Measurements from ENCODE around the gene CASP3. TPM values are rescaled to one million over a fixed set of nuclear protein-coding genes. Genes with fewer than 3 reads are reported as not detected.
"Not testable (repeated sequence)": the region's sequence is repeated elsewhere in the genome, so short reads cannot be mapped to it uniquely, and the experiment has no call there.

Gene CASP3
- total RNA-seq, 1 donor from 2014 or later, result 60.5 TPM

DNA sequence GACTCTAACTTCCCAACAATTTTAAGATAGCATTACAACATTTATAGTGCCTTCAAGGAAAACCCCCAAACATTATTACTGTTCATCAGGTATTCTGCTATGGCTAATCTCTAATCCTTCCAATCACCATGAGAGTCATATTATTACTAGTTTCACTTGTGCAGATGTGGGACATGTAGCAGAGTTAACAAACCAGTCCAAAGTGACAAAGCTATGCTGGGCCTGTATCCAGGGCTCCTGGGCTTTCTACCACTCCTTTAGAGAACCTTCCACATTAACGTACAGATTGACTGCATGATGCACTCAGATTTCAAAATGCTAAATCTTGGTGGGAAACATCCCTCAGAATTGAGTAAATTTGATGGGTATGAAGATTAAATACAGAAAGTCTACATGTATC lies 16.4 kb downstream of the CASP3 start:
- no peak for DNase-seq

- DNase-seq, result no peak
Observed at GRCh38 chr4:184628103-184628502, 21.1 kb downstream of the CASP3 start.

DNA sequence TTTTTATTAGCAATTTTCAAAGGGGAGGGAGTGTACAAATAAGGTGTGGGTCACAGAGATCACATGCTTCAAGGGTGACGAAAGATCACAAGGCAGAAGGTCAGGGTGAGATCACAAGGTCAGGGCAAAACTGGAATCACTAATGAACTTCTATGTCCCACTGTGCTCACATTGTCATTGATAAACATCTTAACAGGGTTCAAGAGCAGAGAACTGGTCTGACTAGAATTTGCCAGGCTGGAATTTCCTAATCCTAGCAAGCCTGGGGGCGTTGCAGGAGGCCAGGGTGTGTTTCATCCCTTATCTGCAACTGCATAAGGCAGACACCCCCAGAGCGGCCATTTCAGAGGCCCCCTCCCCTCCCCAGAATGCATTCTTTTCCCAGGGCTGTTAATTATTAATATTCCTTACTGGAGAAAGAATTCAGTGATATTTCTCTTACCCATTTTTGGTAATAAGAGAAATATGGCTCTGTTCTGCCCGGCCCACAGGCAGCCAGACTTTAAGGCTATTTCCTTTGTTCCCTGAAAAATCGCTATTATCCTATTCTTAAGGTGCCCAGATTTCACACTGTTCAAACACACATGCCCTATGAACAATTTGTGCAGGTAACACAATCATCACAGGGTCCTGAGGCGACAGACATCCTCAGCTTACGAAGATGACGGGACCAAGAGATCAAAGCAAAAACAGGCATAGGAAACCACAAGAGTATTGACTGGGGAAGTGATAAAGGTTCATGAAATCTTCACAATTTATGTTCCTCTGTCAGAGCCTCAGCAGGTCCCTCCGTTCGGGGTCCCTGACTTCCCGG lies 23.3 kb downstream of the CASP3 start:
- not testable (repeated sequence) for DNase-seq

GRCh38 chr4:184624972-184625554 lies 24.2 kb downstream of the CASP3 start:
- no peak for DNase-seq

DNA sequence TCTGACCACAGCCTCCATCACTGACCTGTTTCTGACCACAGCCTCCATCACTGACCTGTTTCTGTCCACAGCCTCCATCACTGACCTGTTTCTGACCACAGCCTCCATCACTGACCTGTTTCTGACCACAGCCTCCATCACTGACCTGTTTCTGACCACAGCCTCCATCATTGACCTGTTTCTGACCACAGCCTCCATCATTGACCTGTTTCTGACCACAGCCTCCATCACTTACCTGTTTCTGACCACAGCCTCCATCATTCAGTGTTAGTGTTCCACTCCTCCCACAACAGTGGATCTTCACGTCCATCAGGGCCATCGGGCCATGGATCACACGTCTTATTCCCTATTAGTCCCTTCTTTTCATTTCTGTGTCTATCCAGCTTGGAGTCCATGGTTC lies 24.7 kb downstream of the CASP3 start:
- DNase-seq, result not testable (repeated sequence)

DNA sequence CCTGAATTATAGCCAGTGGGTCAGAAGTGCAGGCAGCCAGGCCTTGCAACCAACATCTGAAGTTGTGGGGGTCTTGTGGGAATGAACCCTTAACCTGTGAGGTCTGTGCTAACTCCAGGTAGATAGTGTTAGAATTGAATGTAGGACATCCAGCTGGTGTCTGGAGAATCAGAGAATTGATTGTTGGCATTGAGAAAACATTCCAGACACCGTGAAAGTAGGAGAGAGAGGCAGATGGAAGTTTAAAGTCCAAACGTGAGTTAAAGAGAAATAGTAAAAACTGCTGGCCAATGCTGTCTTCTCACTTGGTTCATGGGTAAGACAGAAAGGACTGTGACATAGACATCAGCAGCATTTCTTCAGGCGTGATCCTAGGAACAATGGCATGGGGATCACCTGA lies 27.7 kb downstream of the CASP3 start:
- DNase-seq, result no peak

GRCh38 chr4:184620212-184620867 lies 28.9 kb downstream of the CASP3 start:
- DNase-seq, result no peak

DNA sequence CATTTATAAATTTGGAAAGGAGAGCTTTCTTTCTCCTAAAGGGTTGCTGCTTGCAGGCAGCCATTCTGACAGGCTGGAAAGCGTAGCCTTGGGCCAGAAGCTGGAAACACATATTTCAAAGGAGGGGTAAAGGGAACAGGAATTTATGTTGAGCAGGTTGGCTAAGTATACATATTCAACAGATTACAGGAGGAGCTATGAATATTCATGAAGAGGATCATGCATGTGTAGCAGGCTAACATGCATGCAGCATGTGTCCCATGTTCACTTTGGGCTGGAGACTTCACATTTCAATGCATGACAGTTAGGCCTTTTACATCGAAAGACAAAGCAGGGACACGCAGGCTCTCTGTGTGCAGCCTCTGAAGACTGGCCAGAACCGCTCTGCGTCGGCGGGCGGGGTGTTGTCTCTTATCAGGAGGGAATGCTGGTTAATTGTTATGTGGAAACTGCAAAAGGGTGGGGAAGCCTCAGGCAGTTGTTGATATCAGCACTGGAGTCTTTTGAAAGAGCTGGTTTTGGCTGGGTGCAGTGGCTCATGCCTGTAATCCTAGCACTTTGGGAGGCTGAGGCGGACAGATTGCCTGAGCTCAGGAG lies 31.5 kb downstream of the CASP3 start:
- DNase-seq, result no peak

DNA sequence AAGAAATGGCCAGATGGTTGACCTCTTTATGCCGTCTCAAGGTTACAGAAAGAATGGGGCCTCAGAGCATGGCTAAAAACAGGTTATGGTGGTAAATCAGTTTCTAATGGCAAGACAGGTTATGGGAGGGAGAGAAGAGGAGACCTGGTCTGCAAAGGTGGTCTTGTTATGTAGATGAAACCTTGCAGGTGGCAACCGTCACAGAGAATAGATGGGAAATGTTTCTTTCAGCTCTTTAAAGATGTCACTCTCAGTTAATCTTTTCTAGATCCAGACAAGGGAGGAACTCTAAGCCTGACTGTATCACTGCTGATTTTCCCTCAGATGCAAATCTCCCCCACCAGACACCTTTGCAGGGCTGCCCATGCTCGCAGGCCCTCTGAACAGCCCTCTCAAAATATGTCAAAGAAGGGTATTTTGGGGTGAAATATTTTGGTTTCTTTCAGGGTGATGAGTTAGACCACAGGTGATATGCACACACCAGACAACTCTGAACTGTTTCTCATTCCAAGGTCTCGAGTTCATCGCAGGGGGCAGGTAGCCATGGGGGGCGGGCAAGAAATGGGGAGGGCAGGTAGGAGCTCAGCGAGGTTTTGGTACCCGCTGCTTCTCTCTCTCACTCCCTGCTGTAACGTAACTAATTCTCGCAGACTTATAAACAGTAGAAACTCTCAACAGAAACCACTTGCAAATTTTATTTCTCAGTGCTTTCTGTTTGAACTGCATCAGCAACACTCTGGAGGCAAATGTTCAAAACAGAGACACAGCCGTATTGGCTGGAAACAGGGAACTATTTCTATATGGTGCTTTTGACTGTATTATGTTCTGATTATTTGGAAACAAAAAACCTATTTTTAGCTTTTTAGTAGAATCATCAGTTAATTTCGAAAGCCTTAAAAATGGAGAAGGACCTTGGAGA lies 32.4 kb downstream of the CASP3 start:
- DNase-seq, result no peak

DNA sequence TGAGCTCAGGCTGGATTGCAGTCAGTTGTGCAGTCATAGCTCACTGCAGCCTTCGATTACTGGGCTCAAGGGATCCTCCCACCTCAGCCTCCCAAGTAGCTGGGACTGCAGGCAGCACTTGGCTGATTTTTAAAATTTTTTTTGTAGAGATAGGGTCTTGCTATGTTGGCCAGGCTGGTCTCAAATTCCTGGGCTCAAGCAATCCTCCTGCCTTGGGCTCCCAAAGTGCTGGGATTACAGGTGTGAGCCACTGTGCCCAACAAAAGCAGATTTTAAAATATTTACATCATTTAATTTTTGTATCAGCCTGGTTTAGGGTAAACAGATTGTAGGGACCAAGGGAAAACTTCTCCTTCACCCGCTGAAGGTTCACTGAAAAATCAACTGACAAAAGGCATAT lies 33.1 kb downstream of the CASP3 start:
- not testable (repeated sequence) for DNase-seq

DNA sequence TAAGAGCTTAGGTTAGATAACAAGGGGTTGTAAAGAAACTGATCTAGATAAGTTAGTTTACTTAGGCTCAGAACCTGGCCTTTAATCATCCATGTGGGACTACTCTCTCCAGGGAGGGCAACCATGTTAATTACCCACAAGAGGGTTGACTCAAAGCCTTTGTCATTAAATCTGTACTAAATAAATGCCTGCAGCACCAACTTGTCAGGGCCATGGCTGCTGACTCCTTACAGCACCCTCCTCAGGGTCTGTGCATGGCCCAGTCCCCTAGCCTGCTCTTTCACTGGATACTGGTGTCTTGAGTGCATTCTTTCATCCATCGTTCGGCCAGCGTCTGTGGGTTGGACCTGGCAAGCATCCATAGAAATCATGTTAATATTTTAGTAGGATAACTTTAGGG lies 34.7 kb downstream of the CASP3 start:
- DNase-seq, result no peak

DNA sequence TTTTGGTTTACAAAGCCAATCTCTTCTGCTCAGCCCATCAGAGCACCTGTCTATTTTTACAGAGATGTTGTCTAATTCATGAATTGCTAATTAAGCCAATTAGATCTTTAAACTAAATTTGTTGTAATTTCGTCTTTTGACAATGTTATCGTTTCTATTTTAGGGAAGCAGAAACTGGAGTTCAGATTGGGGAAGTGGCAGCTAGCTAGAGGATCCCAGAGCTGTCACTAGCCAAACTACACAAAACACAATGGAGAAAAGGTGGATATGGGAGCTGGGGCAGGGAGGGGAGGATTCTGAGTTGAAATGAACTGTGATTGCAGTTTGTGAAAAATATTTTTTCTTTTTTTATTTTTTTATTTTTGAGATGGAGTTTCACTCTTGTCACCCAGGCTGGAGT lies 35.8 kb downstream of the CASP3 start:
- no peak for DNase-seq

GRCh38 chr4:184612074-184612473 lies 37.2 kb downstream of the CASP3 start:
- DNase-seq, result no peak

GRCh38 chr4:184607429-184607828 lies 41.8 kb downstream of the CASP3 start:
- DNase-seq, result not testable (repeated sequence)

DNA sequence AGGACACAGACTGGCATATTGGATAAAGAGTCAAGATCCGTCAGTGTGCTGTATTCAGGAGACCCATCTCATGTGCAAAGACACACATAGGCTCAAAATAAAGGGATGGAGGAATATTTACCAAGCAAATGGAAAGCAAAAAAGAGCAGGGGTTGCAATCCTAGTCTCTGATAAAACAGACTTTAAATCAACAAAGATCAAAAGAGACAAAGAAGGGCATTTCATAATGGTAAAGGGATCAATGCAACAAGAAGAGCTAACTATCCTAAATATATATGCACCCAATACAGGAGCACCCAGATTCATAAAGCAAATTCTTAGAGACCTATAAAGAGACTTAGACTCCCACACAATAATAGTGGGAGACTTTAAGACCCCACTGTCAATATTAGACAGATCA lies 46.4 kb downstream of the CASP3 start:
- DNase-seq, result not testable (repeated sequence)

DNA sequence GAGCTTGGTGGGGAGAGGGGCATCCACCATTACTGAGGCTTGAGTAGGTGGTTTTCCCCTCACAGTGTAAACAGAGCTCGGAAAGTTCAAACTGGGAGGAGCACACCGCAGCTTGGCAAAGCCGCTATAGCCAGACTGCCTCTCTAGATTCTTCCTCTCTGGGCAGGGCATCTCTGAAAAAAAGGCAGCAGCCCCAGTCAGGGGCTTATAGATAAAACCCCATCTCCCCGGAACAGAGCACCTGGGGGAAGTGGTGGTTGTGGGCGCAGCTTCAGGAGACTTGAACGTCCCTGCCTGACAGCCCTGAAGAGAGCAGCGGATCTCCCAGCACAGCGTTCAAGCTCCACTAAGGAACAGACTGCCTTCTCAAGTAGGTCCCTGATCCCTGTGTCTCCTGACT lies 48.3 kb downstream of the CASP3 start:
- not testable (repeated sequence) for DNase-seq

GRCh38 chr4:184599492-184600135 lies 49.6 kb downstream of the CASP3 start:
- no peak for DNase-seq

DNA sequence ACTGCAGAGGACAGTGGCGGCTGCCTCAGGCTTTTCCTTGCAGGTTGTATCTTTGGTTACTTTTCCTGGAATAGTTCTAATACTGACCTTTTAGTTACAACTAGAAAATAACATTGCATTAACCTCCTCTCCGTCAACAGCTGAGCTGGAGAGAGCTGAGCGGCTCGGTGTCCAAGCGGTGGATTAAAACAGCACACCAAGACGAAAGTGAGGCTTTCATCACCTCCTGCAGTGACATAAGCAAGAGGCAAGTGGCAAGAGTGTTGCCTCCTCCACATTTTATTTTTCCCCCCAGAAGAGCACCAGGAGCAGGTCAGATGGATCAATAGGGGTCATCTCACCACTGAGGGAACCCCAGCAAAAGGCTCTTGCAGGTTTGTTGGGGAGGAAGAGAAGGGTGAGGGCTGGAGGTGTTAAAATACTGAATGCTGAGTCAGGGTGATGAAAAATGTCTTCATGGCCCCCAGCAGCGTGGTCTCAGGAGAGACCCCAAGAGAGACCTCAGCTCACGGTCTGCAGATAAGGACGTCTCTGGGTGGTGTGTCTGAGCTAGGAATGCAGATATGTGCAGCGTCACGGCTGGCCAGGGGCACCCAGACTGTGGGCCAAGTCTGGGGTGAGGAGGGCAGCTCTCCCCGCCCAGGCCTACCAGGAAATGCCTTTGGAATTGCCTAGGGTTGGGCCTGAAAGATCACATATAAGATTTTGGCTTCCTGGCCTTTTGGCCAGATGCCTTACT lies 50.3 kb downstream of the CASP3 start:
- no peak for DNase-seq

DNA sequence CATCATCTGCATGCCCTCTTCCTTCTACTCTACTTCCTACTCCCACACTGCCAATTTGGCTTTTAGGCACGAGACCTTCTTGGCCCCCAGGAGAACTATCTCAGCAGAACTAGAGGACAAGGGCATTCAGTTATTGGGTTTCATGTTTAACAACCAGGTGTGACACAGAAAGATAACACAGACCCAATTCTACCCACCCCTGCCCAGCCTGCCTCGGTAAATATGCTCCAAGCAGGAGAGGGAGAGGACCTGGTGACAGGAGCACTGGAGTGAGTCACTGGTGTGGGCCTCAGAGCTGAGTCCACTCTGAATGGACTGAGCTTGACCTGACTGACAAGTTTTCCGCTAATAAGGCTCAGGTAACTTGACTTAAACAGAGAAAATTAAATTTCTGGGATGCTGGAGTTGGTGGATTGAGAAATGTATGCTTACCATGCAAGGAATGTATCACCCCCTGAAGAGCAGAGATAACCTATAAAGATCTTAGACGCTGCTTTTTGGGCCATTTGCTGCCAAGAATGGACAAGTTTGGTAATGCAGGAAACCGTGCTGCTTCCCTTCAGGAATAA lies 52.5 kb downstream of the CASP3 start:
- DNase-seq, result no peak

DNA sequence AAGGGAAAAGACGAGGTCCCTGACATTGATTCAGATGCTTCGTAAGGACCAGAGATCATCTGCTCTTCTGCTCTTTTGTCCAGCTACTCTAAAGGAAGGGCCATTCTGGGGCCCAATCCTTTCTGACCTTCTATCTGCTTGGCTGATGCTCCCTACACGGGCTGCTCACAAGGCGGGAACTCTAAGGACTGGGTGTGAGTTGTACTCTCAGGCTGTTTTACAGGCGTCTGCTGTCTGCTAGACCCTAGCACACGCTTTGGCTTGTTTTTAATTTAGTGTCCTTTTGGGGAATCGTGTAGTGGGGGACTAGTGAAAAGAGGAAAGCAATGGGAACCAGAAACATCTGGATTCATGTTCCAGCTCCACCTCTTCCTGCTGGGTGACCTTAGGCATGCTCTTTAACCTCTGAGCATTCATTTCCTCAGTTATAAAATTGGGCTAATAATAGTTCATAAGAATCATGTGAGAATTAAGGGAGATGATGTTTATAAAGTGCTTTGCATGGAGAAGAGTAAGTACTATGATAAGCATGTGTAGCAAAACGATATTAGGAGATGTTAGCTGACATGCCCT lies 53.1 kb downstream of the CASP3 start:
- DNase-seq, result no peak
